COLO668 (cell line): ENCODE measurements around the gene C1QTNF1.
A peak's percentile ranks its signal among the peaks of the same experiment; 100 is the strongest.

ENCODE experiments used
- DNase-seq: peaks from one replicate; lab custom pipeline; 2025; ENCODE audit not compliant: unreplicated experiment; lab: John Stamatoyannopoulos, UW

Gene C1QTNF1

DNA sequence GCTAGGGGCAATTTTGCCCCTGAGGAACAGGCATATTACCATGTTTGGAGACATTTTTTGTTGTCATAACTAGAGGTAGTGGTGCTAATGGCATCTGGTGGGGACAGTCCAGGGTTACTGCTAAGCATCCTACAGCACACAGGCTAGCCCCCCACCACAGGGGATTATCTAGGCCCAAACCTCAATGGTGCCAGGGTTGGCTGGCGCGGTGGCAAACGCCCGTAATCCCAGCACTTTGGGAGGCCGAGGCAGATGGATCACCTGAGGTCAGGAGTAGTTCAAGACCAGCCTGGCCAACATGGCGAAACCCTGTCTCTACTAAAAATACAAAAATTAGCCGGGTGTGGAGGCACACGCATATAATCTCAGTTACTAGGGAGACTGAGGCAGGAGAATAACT is 15.2 kb downstream of the C1QTNF1 start:
- no peak for DNase-seq

DNA sequence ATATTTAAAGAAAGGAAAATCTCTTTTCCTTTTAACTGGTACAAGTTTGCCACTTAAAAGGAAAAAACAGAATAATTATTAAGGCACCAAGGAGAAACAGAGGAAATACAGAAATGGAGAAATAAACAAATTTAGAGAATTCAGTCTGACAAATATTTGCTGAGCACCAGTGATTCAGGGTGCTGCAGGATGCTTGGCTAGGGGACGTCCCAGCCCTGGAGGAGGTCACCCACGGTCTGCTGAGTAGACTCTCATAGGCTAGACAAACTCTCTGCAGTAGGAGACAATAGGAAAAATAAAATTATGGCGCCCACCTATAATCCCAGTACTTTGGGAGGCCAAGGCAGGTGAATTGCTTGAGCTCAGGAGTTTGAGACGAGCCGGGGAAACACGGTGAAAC is 15.9 kb downstream of the C1QTNF1 start:
- DNase-seq, result no peak

DNA sequence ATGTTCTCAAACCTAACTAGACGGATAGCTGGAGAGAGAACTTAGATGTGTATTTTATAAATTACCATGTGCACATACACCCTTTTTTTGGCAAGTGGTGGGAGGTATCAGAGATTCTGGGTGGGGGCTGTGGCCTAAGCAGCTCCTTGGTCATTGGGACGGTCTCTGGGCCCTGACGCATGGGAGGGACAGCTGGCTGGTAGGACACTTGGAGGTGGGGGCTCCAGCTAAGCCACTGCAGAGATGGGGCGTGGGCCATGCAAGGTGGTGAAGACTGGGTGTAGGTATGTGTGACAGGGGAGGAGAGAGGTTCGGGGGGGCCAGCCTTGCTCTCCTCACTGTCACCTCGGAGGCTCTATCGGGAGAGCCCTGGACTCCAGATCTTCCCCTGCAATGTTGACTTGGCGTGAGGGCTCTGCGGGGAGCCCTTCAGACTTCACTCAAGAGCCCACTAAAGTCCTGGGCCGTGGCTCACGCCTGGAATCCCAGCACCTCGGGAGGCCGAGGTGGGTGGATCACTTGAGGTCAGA is 17.1 kb downstream of the C1QTNF1 start:
- no peak for DNase-seq

DNA sequence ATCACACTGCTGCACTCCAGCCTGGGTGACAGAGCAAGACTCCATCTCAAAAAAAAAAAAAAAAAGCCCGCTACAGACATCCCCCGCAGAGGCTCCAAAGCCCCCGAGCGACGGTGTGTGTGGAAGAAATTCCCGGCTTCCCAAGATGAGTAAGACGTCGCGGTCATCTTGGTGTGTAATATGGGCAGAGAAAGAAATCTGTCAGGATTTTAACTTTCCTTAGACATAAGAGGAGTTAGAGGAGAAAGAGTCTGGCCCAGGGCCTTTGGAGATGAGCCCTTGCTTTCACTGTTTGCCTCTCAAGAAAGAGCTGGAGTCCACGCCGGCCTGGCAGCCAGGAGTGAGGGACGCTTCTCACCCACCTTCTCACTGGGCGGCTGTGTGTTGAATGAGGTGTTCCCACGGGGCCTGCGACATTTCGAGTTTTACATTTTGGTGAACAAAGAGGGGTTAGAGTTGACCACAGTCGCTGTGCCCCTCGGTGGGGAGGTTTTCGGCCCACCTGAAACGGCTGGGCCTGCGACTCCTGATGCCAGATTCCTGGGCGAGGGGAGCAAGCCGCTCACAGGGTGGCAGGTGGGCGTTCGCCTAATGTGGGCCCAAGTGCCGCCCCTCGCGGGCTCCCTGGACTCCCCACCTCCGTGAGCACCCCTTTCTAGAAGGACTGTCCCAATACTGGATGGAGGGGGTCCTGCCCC is 17.9 kb downstream of the C1QTNF1 start:
- no peak for DNase-seq

DNA sequence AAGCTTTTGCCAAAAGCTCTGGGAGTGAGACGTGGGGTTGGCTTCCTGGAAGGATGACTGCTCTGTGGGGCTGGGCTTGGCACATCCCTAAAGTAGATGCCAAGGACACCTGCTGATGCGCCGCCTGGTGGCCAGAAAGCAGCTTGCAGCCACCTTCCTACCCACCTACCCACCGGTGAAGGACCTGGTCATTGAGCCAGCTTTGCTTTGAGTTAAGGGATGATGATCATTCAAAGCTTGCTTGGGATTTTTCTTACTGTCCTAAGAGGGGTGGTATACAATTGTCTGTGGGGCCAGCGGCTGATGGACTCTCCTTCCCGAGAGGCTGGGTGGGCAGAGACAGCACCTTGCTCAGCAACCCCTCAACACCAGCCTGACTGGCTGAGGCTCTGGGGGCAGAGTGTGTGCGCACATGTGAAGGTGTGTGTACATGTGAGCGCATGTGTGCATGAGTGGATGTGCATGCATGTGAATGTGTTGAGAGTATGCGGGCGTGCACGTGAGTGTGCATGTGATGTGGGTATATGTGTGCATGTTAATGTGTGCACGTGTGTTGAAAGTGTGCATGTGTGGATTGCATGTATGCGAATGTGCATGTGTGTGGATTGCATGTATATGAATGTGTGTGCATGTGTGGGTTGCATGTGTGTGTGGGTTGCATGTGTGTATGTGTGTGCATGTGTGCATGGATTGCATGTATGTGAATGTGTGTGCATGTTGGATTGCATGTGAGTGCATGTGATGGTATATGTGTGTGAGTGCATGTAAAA is 18.6 kb downstream of the C1QTNF1 start:
- peak; percentile 50 for DNase-seq

DNA sequence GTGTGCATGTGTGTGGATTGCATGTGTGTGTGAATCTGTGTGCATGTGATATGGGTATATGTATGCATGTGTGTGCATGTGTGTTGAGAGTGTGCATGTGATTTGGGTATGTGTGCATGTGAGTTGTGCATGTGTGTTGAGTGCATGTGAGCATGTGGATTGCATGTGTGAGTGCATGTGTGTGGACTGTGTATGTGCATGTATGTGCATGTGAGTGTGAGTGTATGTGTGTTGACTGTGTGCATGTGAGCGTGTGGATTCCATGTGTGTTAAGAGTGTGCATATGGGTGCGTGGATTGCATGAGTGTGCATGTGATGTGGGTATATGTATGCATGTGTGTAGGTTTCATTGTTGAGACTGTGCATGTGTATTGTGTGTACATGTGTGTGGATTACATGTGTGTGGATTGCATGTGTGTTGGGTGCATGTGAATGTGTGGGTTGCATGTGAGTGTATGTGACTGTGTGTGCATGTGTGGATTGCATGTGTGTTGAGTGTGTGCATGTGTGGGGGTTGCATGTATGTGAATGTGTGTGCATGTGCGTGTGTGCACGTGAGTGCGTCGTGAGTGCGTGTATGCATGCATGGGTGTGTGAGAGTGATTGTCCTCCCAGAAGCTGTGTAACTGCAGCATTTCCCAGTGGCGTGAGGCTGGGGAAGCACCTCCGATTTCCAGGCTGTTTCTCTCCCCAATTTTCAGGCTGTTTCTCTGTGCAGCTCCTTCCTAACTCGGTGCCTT is 19.4 kb downstream of the C1QTNF1 start:
- DNase-seq, result no peak

DNA sequence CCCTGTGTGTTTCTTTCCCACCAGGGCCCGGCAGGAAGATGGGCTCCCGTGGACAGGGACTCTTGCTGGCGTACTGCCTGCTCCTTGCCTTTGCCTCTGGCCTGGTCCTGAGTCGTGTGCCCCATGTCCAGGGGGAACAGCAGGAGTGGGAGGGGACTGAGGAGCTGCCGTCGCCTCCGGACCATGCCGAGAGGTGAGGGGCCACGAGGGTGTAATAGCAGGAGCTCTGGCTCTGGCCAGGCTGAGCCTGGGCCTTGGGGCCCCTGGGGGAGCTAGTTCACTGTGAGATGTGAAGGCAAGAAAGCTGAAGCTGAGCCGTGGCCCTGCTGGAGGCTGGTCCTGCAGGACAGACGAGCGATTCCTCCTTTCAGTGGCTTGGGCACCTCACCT is 20.0 kb downstream of the C1QTNF1 start:
- no peak for DNase-seq

DNA sequence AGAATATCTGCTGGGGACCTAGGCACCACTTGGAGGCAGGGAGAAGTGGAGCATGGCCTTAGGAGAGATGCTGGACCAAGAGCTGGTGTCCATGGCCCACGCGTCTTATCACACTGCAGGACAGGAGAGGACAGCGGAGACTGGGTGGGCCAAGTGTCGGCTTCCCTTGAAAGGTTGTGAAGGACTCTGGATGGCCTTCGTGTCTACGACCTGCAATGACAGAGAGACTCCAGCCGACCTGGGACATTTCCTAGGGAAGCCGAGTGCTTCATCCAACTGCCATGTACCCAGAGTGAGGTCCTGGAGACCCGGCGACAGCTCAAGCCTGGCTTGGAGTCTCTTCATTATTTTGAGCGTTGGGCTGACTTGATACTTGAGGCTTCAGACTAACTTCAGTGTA is 20.5 kb downstream of the C1QTNF1 start:
- no peak for DNase-seq

DNA sequence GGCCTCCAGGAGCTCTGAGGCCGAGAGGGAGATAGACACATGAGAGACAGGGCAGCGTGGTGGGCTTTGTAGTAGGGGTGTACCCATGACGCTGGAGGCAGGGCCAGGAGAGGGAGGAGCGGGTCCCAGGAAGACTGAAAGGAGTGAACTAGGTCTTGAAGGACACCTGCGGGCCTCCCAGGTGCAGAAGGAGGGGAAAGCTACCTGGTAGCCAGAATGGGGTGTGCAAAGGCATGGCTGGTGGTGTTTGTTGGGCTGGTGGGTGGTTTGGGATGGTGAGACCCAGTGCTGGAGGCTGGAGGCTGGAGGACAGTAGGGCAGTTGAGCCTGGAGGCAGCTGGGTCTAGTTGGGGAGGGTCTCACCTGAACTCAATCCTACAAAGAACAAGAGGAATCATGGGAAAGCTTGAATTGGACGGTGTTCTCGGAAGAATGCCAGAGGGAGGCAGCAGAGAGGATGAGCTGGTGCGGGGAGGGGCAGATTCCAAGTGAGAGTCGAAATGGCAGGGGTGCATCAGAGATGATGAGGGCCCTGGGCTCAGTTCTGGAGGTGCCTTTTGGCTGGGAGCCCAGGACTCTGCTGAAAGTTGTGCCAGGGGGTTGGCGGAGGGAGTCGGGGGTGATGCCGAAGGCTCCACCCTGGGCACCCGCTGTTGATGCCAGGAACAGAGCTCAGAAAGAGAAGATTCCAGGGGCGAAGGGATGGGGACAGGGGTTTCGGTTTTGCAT is 21.2 kb downstream of the C1QTNF1 start:
- no peak for DNase-seq

DNA sequence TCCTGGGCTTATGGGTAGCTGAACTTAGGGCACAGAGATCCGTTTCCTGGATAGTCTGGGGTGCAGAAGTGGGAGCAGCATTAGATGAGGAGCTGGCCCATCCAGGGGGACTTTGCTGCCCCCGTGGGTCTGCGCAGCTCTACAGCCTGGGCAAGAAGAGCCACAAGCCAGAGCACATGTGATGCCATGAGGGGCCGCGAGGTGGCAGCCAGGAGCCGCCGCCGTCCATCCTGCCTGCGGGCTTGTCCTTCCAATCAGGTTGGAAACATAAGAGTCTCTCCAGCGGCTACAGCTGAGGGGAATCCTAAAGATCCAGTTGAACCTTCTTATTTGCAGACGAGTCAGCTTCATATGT is 21.9 kb downstream of the C1QTNF1 start:
- DNase-seq, result peak; percentile 41

DNA sequence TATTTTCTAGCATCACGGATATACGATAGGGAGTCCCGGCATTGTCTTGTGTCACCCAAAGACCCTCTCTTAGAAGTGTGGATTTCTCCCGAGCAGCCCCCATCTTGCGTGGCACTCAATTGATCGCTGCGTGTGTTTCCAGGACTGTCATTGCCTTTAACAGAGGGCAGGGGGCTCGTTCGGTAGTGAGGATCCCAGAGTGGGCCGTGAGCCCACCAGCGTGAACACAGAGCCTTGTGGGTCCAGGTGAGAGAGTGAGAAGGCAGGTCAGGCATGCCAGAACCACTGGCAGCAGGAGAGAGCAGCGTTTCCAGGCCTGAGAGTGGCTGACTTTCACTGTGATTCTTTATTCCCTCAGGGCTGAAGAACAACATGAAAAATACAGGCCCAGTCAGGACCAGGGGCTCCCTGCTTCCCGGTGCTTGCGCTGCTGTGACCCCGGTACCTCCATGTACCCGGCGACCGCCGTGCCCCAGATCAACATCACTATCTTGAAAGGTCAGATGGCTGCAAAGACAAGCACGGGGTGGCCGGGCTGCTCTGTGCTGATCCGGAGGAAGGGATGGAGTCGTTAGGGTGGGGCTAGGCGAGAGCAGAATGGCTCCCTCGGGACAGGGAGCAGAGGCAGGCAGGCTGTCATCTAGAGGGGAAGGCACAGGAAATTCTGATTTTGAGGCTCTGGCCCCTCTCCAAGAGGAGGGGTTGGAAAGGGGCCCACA is 22.4 kb downstream of the C1QTNF1 start:
- no peak for DNase-seq

DNA sequence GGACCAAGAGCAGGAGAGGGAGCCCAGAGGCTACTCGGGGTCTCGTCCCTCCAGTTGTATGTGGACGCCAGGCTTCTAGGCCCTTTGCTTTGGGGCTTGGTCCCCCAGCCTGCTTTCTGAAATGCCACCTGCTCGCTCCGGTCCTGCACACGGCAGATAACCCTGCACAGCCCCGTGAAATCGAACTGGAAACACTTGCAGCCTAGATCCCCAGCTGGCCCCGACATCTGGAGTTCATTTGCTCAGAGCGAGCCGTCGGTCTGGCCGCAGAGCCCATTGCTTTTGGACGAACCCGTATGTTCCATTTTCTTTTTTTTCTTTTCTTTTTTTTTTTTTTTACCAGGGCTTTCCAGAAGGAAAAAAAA is 22.9 kb downstream of the C1QTNF1 start:
- DNase-seq, result no peak

DNA sequence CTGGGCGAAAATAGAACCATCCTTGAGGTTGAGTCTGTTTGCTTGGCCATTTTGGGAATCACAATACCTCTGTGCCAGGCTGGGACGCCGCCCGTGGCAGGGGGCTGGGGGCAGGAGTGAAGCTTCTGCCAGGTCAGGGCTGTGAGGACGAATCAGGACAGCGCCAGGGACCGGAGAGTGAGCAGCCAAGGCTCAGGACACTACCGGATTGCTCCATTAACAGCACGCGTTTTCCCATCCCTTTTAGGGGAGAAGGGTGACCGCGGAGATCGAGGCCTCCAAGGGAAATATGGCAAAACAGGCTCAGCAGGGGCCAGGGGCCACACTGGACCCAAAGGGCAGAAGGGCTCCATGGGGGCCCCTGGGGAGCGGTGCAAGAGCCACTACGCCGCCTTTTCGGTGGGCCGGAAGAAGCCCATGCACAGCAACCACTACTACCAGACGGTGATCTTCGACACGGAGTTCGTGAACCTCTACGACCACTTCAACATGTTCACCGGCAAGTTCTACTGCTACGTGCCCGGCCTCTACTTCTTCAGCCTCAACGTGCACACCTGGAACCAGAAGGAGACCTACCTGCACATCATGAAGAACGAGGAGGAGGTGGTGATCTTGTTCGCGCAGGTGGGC is 23.4 kb downstream of the C1QTNF1 start:
- no peak for DNase-seq

DNA sequence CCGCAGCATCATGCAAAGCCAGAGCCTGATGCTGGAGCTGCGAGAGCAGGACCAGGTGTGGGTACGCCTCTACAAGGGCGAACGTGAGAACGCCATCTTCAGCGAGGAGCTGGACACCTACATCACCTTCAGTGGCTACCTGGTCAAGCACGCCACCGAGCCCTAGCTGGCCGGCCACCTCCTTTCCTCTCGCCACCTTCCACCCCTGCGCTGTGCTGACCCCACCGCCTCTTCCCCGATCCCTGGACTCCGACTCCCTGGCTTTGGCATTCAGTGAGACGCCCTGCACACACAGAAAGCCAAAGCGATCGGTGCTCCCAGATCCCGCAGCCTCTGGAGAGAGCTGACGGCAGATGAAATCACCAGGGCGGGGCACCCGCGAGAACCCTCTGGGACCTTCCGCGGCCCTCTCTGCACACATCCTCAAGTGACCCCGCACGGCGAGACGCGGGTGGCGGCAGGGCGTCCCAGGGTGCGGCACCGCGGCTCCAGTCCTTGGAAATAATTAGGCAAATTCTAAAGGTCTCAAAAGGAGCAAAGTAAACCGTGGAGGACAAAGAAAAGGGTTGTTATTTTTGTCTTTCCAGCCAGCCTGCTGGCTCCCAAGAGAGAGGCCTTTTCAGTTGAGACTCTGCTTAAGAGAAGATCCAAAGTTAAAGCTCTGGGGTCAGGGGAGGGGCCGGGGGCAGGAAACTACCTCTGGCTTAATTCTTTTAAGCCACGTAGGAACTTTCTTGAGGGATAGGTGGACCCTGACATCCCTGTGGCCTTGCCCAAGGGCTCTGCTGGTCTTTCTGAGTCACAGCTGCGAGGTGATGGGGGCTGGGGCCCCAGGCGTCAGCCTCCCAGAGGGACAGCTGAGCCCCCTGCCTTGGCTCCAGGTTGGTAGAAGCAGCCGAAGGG is 24.2 kb downstream of the C1QTNF1 start:
- no peak for DNase-seq

DNA sequence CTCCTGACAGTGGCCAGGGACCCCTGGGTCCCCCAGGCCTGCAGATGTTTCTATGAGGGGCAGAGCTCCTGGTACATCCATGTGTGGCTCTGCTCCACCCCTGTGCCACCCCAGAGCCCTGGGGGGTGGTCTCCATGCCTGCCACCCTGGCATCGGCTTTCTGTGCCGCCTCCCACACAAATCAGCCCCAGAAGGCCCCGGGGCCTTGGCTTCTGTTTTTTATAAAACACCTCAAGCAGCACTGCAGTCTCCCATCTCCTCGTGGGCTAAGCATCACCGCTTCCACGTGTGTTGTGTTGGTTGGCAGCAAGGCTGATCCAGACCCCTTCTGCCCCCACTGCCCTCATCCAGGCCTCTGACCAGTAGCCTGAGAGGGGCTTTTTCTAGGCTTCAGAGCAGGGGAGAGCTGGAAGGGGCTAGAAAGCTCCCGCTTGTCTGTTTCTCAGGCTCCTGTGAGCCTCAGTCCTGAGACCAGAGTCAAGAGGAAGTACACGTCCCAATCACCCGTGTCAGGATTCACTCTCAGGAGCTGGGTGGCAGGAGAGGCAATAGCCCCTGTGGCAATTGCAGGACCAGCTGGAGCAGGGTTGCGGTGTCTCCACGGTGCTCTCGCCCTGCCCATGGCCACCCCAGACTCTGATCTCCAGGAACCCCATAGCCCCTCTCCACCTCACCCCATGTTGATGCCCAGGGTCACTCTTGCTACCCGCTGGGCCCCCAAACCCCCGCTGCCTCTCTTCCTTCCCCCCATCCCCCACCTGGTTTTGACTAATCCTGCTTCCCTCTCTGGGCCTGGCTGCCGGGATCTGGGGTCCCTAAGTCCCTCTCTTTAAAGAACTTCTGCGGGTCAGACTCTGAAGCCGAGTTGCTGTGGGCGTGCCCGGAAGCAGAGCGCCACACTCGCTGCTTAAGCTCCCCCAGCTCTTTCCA is 25.1 kb downstream of the C1QTNF1 start:
- no peak for DNase-seq

DNA sequence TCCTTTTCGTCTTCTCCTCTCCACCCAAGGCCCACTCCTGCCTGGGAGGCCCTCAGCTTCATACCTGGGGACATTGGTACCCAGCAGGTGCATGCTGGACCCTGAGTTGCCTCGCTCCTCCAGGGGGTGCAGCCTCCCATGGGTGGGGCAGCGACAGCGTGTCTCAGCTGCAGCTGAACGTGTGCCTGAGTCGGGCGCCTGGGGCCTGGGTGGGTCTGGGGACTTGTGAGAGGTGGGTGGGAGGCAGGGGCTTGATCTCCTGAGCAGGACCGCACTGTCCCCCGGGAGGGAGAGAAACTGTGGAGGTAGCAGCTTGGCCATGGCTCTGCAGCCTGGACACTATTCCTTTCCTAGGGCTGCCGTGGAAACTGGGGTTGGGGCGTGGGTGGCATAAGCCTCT is 25.9 kb downstream of the C1QTNF1 start:
- no peak for DNase-seq

DNA sequence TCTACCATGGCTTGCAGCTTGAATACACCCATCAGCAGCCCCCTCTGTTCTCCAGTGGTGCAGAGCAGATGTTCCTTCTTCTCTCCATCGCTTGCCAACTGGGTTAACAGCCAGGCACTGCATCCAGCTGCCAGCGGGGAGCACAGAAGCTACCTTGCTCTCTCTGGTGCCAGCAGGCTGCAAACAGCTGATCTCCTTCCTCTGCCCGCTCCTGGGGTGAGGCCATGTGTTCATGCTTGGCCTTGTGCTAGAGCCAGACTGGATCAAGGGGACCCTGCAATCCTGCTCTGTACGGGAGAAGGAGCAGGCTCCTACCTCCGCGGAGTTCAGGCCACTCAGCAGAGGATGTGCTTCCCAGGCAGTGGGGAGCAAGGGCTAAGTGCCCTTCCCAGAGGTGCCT is 26.6 kb downstream of the C1QTNF1 start:
- DNase-seq, result no peak

DNA sequence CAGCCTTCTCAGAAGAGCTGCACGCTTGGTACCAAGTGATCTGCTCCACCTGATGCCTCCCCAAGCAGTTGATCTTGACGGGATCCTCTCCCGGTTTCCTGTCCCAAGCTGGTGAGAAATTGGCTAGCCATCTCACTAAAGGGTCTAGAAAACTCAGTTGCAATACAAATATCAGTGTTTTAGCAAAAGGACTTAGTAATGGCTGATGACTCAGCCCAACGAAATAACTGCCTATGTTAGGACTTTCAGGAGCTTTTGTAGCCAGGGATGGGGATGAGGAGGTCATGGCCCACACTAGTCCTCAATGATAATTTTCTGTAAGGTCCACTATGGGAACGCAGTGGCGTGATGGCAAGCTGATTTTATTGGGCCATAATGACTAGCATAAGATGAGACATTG is 27.3 kb downstream of the C1QTNF1 start:
- no peak for DNase-seq
